Panc1 (cell line): ENCODE results near the gene UBE3B.

ENCODE experiments used
- CTCF ChIP-seq: fragments of 450-650 bp; IDR thresholded peaks from 2 replicates; pipeline ENCODE4 v1.5.1; 2017; ENCODE audit warnings: mild to moderate bottlenecking
- POLR2AphosphoS5 ChIP-seq: IDR thresholded peaks from 2 replicates; pipeline ENCODE4 v1.6.1; 2012; ENCODE audit warnings: mild to moderate bottlenecking, low read depth, low read length, moderate library complexity
- REST ChIP-seq, 2 experiments: IDR thresholded peaks; 2 replicates each; pipeline ENCODE4 v1.6.1; 2011 to 2012; ENCODE audit warnings: low read depth in 2 of 2, control low read depth in 1 of 2, low read length in 1 of 2, mild to moderate bottlenecking in 1 of 2, moderate library complexity in 1 of 2; ENCODE audit not compliant: insufficient read depth in 1 of 2
- SIN3A ChIP-seq: IDR thresholded peaks from 2 replicates; pipeline ENCODE4 v1.6.1; 2012; ENCODE audit warnings: low read depth, mild to moderate bottlenecking, low read length, moderate library complexity, borderline replicate concordance; ENCODE audit not compliant: insufficient read depth
- TCF7L2 ChIP-seq: IDR thresholded peaks from 2 replicates; pipeline ENCODE4 v1.6.1; 2011; ENCODE audit warnings: mild to moderate bottlenecking, low read depth, low read length, inconsistent platforms

- TF ChIP-seq CTCF: no peak
- no peak for TF ChIP-seq POLR2AphosphoS5
- TF ChIP-seq REST (IDR thresholded peaks at IDR 0.05; ENCODE audit: insufficient read depth in 1 of 2, low read depth in 2 of 2, low read length in 1 of 2): no peak
- TF ChIP-seq SIN3A: no peak
- TF ChIP-seq TCF7L2: no peak
Observed at GRCh38 chr12:109555431-109556315, 78.2 kb downstream of the UBE3B start.
